ENCODE data around the gene CD38.
"Not testable (repeated sequence)": the region's sequence is repeated elsewhere in the genome, so short reads cannot be mapped to it uniquely, and the experiment has no call there.

Gene CD38

DNA sequence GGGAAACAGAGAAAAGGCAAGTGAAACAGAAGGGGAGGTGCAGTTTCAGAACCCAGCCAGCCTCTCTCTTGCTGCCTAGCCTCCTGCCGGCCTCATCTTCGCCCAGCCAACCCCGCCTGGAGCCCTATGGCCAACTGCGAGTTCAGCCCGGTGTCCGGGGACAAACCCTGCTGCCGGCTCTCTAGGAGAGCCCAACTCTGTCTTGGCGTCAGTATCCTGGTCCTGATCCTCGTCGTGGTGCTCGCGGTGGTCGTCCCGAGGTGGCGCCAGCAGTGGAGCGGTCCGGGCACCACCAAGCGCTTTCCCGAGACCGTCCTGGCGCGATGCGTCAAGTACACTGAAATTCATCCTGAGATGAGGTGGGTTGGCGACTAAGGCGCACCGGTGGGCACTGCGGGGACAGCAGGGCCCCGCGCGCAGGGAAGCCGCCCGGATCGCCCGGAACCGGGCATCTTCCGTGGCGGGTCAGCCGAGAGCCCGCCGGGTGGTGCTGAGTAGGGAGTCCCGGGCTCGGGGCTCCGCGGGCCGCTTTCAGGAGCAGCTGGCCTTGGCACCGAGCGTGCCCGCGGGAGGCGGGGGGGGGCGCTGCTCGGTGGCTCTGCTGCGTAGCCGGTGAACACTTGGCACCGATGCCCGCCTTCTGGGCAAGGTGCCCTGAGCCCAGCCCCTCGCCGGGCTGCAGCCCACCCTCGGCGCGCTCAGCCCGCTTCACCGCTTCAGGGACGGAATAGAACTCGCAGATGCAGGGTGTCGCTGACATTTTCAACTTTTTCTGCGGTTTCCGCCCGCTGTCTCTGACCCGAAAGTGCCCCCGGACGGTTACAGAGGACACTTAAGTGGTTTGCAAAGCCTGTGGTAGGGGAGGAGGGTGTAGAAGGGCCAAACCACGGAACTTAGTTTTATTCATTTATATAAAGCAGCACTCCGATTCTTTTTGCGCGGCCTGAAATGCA lies at the start of gene CD38:
TSS of gene CD38 (plus strand) at position 40 of the 953 bp plus-strand sequence. CDS start at position 127, 87 bp downstream.
- DNase-seq = peak; percentile 8

DNA sequence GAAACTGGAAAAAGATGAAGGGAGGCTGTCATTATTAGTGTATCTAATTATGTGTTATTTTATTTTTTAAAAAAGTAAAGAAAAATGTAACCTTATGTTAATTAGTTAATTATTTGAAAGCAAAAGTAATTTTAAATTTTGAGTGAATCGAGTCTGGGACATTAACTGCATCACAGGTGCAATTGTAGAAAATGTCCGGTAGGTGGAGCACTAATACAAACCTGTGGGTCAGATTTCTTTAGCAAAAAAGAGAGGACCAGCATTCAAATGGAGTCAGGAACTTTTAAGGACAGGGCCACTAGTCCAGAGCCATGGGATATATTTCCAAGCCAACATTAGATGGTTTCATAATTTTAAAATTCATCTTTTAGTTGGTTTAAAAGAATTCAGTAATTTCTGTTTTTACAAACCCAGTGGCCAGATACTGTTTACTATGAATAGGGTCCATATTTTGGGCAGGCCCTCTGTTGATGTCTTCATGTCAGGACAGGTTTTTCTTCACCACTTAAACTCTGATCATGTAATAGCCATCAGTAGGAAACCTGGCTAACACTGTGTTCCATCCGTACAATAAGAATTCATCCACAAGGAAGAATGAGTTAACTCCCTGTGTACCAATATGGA lies 48.1 kb upstream of the CD38 start:
- peak; percentile 69 for DNase-seq

DNA sequence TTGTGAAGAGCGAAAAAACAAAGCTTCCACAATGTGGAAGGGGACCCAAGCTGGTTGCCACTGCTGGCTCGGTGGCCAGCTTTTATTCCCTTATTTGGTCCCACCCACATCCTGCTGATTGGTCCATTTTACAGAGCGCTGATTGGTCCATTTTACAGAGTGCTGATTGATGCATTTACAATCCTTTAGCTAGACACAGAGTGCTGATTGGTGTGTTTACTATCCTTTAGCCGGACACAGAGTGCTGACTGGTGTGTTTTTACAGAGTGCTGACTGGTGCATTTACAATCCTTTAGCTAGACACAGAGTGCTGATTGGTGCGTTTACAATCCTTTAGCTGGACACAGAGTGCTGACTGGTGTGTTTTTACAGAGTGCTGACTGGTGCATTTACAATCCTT lies 45.1 kb upstream of the CD38 start:
- not testable (repeated sequence) for DNase-seq

- no peak for DNase-seq
Observed at GRCh38 chr4:15735536-15735935, 42.6 kb upstream of the CD38 start.

DNA sequence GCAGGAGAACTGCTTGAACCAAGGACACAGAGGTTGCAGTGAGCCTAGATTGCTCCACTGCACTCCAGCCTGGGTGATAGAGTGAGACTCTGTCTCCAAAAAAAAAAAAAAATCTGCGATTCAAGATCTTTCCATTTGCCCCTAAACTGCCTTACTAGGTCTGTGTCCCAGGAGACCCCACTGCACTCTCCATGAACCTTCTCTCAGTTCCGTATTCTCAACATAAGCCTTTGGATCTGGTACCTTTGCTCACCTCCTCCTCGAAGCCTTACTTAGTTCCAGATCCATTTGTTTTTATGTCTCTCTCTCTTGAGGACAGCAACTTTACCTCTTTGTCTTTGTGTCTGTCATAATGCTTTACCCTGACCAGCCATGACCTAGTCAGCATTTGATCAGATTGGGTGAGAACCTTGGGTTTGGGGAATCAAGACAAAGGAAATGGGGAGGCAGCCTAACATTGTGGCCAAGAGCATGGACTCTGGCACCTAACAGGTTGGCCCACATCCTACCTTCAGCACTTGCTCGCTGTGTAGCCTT lies 41.5 kb upstream of the CD38 start:
- DNase-seq = no peak

- no peak for DNase-seq
Observed at GRCh38 chr4:15737255-15737654, 40.9 kb upstream of the CD38 start.

DNA sequence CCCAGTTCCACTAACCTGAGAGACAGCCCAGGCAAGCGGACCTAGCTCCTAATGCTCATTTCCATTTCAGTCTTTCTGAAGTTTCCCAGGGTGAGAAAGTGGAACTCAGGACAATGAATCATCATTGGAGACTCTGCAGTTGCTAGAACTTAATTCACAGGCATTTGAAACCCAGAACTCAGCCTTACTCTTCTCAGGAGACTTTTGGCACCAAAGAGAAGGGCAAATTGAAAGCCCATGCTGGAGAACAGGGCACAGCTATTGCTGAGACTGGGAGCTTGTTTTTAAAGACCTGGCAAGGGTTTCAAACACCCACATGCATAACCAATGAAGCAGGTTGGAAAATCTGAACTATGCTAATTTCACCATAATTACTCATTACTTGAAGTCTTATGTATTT lies 39.3 kb upstream of the CD38 start:
- no peak for DNase-seq

DNA sequence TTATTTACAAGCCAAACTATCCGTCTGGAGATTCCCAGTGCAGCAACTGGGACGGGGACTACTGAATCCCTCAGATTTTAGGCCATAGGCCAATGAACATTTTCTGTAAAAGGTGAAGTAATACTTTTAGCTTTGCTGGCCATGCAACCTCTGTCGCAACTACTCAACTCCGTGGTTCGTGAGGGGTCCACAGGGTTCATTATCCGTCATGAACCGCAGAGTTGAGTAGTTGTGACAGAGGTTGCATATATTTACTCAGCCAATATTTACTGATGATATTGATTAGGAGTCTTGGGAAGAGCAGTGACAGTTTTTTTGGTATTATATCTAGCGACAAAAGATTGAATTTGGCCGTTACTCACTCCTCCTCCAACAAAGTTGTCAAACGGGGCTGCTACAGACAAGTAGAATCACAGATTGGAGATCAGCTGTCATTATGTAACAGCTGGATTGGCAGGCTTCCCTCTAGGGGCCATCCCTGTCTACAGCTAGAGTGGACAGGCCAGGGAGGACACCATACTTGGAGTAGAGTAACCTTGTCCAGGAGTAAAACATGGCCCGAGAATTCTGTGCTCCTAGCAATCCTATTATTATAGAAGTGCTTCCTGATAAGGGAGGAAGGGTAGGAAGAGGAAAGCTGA lies 37.2 kb upstream of the CD38 start:
- DNase-seq = no peak

GRCh38 chr4:15742083-15742582 lies 36.0 kb upstream of the CD38 start:
- no peak for DNase-seq

DNA sequence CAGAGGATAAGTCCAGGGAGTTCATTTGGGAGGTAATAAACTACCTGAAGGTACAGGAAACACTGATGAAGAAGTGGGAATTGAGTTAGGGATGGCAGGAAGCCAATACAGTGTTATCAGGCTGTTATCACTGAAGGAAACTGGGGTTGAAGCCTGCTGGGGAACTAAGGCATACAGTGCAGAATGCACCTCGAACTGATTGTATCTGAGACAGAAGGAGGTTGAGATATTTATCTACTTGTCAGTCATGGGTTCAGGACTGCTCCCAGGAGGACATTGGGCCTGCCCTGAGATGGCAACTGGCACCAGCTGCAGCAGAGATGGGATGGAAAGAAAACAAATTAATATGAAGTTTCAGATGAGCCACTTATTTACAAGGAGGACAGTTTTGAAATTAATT lies 35.5 kb upstream of the CD38 start:
- no peak for DNase-seq

DNA sequence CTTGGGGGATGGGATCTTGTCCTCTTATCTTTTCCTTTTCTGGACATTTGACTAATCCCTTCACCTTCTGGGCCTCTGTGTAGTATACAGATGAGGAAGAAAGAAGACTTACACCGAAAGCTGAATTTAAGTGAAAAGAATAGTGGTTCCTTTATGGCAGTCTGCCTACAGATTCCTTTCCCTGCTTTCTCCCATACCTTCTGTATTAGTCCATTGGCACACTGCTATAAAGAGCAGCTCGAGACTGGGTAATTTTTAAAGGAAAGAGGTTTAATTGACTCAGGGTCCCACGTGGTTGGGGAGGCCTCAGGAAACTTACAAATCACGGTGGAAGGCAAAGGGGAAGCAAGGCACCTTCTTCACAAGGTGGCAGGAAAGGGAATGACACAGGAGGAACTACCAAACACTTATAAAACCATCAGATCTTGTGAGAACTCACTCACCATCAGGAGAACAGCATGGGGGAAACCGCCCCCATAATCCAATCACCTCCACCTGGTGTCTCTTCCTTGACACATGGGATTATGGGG lies 34.0 kb upstream of the CD38 start:
- peak; percentile 58 for DNase-seq

GRCh38 chr4:15746110-15746509 lies 32.0 kb upstream of the CD38 start:
- DNase-seq = no peak

DNA sequence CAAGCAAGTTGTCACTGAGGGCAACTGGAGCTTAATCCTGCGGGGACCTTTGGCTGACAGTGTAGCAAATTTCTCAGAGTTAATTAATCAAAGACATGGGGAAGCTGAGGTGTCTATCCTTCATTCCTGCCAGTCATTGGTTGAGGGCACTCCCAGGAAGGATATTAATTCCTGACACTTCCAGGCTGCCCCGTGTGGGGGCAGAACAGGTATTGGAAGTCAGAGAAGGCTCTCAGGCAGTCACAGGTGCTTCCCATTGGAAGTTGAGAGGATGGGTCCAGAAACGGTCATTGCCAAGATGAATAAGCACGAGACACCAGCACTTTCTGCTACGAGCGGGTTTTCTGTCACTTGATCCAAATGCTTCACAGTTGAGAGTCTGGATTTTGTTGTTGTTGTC lies 29.1 kb upstream of the CD38 start:
- no peak for DNase-seq

DNA sequence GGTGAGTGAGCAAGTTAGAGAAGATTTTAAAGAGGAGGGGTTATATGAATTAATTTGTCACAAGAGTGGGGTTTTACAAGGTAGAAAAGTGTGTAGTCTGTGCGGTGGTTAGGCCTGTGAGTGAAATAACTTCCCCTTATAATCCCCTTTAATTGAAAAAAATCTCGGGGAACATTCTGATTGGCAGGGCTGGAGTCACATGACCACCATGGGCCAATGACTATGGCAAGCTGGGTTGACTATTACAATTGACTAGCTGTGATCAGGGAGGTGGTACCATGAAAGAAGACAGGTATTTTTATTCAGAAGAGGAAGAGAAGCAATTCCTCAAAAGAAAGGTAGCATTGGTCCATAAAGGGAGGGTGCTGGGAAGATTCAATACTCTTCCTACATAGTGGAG lies 27.0 kb upstream of the CD38 start:
- DNase-seq = no peak

DNA sequence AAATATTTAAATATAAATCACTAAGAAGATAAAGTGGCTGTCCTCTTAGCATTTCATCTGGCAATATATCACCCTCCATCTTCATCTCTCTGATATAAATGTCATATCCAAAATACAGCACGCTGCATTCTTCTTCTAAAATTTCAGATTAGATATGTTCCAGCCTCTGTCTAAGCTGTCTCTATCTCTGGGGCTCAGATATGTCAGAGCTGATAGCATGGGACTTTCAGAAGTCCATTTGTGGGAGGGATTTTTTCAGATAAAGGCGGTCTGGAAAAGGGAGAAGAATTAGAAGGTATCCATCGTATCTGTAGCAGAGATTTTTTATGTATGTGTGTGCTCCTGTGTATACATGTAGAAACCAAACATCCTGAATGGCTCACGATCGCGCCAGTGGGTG lies 25.0 kb upstream of the CD38 start:
- no peak for DNase-seq

DNA sequence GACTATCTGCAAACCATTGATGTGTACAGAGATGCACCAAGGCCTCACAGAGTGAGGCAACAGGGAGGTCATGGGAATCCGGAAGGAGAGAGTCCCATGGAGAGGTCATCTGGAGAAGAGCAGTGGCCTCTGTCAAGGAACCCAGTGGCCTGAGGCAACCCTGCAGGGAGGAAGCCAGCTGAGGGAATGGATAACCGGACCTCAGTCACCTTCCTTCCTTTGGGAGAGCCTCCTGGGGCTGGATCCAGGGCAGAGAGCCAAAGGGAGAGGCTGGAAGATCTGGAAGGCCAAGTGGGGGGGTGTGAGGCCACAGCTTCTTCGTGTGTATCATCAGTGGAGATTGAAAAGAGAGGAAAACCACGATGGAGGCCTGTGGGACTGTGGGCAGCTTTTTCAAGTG lies 24.3 kb upstream of the CD38 start:
- no peak for DNase-seq

DNA sequence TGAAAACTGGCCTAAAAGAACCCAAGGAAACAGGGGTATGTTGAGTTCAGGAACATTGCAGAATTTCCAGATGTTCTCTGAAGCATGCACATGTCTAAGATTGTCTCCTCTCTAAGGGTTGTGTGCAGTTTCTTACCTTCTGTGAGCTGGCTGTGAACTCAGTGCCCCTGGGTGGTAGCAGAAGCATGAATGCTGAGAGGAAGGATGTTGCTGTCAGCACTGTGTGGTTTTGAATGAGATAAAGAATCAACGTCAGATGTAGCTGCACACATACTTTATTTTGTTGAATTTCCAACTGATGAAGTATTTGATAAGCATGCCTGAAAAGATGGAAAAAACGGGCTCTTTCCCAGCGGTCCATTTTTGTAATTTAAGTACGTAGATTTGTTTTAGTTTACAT lies 23.8 kb upstream of the CD38 start:
- DNase-seq = no peak

DNA sequence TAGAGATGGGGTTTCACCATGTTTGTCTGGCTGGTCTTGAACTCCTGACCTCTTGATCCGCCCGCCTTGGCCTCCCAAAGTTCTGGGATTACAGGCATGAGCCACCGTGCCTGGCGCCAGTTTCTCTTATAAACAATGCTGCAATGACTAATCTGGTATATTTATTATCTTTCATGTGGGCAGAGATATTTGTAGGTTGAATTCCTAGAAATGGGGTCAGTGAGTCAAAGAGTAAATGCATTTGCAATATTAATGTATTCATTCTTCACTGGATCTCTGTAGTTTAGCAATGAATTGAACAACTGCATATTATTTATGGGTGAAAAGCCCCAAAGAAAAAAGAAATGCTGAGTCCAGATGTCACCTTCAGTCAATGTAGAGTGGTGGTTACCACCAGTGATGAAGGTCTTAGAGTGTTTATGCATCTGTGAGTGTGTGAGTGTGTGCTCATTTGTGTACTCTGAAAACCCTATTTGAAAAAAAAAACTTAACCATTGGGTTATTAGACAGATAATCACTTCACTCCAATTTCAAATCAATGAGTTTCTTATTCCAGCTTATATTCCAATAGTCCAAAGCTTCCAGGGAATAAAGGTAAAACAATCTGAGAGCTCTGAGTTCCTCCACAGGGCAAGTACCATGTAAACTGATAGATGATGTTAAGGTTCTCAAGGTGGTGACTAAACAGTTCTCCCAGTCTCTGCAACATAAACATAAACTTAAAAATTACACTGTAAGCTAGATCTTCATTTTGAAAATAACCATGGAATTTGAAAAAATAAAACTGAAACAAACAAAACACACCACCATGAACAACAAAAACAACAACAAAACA lies 22.6 kb upstream of the CD38 start:
- DNase-seq = no peak

GRCh38 chr4:15756361-15756861 lies 21.7 kb upstream of the CD38 start:
- peak; percentile 23 for DNase-seq

DNA sequence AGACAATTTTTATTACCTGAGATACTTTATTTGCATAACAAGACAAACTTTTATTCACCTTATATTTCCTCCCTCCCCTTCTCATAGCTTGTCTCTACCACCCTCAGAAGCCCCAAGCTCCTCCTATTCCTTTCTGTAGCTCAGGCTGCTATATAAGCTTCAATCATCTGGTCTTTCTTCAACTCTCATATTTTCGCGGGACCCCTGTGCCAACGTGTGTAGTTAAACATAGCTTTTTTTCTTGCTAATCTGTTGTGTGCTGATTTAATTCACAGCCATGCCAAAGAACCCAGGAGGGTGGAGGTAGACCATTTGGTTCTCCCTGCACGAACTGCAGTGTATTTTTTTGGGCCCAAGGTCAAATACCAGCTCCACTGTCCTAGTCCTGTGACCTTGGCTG lies 21.1 kb upstream of the CD38 start:
- DNase-seq = no peak

GRCh38 chr4:15758294-15758693 lies 19.8 kb upstream of the CD38 start:
- DNase-seq = no peak

DNA sequence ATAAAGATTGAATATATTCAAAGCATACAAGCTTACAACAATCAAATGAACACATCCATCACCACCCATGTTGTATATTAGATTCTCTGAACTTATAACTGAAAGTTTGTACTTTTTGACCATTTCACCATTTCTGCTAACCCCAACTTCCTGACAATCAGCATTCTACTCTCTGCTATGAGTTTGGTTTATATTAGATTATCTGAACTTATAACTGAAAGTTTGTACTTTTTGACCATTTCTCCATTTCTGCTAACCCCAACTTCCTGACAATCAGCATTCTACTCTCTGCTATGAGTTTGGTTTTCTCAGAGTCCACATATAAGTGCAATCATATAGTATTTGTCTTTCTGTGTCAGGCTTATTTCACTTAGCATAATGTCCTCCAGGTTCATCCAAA lies 15.7 kb upstream of the CD38 start:
- DNase-seq = not testable (repeated sequence)
